Epithelial cell of alveolus of lung (primary cell): Measurements from ENCODE around the gene SCG2. TPM values are rescaled to one million over a fixed set of nuclear protein-coding genes. Genes with fewer than 3 reads are reported as not detected.

Experiments
- total RNA-seq: library from RNA; depleted of rRNA; stranded (reverse); fragments of >200 nt; gene quantifications from 2 replicates; pipeline ENCODE4 v1.2.1, GENCODE V29; 2015

Gene SCG2
- total RNA-seq: 4.4 and 11.7 TPM in 2 replicates

GRCh38 chr2:223601932-223602666 lies at the start of gene SCG2:
Gene SCG2 (minus strand): TSS chr2:223602361. CDS start chr2:223599282, 3,079 bp downstream.

Other genes with a start within 250 kb of the SCG2 start
- 3.7 and 5.5 TPM in 2 replicates for gene AP1S3, start 235.2 kb upstream of the SCG2 start, total RNA-seq